ENCODE data around the gene ANKS6.

DNA sequence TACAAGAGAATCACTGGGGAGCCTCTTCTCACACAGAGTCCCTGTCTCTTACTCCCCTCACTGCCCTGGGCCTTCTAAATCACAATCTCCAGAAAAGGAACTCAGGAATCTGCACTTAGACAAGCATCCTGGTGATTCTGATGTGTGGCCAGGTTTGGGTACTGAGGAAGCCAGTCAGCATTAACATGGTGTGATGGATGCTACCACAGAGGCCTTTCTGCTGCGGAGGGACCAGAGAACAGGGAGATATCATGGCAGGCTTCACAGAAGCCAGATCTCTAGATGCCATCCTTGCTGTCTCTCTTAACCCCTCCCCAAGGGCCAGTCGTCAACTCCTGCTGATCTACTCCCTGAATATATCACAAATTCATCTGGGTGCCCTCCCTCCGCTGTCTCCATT lies 1.6 kb downstream of the ANKS6 start:
- TF ChIP-seq, protein P1, sequence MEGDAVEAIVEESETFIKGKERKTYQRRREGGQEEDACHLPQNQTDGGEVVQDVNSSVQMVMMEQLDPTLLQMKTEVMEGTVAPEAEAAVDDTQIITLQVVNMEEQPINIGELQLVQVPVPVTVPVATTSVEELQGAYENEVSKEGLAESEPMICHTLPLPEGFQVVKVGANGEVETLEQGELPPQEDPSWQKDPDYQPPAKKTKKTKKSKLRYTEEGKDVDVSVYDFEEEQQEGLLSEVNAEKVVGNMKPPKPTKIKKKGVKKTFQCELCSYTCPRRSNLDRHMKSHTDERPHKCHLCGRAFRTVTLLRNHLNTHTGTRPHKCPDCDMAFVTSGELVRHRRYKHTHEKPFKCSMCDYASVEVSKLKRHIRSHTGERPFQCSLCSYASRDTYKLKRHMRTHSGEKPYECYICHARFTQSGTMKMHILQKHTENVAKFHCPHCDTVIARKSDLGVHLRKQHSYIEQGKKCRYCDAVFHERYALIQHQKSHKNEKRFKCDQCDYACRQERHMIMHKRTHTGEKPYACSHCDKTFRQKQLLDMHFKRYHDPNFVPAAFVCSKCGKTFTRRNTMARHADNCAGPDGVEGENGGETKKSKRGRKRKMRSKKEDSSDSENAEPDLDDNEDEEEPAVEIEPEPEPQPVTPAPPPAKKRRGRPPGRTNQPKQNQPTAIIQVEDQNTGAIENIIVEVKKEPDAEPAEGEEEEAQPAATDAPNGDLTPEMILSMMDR (IDR thresholded peaks at IDR 0.05) = no peak
- no peak for TF ChIP-seq POLR2A (IDR thresholded peaks at IDR 0.05)
